ENCODE results near the gene EIF2B4.
A peak's percentile ranks its signal among the peaks of the same experiment; 100 is the strongest.

Gene EIF2B4

GRCh38 chr2:27370026-27370815, at the start of gene EIF2B4, which contains the start of gene SNX17:
Gene EIF2B4, minus strand, starts transcription at chr2:27370338. Its CDS starts 24 bp downstream, at chr2:27370314.
Gene SNX17, plus strand, starts transcription at chr2:27370616. Its CDS starts 128 bp downstream, at chr2:27370744.
- DNase-seq, result peak; percentile 97

DNA sequence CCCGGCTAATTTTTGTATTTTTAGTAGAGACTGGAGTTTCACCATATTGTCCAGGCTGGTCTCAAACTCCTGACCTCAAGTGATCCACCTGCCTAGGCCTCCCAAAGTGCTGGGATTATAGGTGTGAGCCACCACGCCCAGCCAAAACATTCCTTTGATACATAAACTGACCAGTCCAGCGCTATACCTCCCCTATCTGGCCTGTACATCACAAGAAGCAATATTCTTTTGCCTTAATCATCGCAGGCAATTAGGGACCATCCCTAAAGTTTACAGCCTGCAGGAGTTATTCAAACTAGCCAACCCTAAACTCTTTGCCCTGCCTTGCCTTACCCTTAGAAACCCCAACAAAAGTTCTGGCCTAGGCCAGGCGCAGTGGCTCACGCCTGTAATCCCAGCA, 46.0 kb upstream of the EIF2B4 start:
- DNase-seq, result no peak

- no peak for DNase-seq
Measured at GRCh38 chr2:27412419-27413152, 42.4 kb upstream of the EIF2B4 start.

GRCh38 chr2:27409321-27410073, 39.4 kb upstream of the EIF2B4 start, which contains the start of gene PPM1G:
Gene PPM1G, minus strand, starts transcription at chr2:27409591. Its CDS starts 169 bp downstream, at chr2:27409422.
- peak; percentile 79 for DNase-seq

GRCh38 chr2:27408601-27409320, 38.6 kb upstream of the EIF2B4 start:
- no peak for DNase-seq

DNA sequence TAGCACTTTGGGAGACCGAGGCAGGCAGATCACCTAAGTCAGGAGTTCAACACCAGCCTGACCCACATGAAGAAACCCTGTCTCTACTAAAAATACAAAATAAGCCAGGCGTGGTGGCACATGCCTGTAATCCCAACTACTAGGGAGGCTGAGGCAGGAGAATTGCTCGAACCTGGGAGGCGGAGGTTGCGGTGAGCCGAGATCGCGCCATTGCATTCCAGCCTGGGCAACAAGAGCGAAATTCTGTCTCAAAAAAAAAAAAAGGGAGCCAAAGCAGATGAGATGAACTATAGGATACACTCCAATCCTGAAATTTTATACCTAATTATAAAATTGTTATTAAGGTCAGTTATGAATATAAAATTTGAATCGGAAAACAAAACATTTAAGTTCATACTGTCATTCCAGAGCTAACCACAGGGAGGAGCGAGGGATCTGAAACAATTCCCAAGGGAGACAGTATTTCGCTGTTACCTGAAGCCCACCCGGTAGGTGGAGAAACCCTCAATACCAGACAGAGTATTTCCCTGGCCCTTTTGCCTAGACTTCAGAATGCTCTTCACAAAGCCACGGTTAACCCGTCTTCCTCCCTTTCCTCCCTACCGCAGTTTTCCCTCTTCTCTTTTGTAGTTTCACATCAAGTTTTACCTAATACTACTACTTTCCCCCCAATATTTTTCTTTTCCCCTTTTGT, 37.8 kb upstream of the EIF2B4 start:
- DNase-seq, result peak; percentile 28

DNA sequence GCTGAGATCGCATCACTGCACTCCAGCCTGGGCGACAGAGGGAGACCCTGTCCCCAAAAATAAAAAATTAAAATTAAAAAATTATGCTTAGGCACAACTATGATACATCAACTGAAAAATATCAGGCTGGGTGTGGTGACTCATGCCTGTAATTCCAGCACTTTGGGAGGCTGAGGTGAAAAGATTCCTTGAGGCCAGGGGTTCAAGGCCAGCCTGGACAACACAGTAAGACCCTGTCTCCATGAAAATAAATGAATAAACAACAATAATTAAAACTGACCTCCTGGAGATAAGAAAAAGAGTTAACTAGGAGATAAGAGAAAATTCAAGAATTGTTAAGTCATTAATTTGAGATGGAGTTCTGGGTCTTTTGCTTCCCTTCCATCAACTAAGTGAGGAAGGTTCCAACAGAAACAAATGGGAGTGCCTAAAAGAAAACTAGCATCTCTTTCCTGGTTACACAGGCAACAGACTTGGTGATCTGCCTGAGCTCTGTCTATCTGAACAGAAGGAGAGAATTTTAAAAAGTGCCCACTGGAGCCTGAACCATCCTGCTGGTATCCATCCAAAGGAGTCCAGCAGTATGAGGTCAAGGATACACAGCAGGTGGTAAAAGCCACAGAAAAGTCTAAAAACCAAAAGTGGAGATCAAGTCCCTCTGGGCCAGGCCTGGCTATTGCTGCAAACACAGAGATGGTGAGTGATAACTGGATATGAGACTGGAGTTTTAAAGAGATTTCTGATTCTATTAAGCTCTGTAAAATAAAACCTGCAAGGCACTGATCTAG, 30.4 kb upstream of the EIF2B4 start:
- no peak for DNase-seq

- DNase-seq, result no peak
Measured at GRCh38 chr2:27398962-27399361, 28.8 kb upstream of the EIF2B4 start.

DNA sequence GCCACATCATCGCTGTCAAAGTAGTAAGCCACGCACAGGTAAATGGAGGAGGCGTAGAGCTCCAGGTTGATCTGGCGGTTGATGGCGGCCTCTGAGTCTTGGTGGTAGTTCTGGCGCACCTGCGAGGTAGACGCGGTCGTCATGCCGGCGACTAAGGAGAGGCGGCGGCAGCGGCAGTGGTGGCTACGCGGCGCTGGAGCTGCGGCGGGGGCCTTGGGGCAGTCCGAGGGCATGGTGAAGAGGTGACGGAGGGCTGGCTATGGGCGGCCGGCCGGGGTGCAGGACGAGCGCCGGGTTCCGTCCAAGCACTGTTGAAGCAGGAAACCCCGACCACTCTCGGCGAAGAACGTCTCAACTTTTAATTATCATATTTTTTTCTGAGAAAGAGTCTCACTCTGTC, 23.1 kb upstream of the EIF2B4 start:
- no peak for DNase-seq

GRCh38 chr2:27390822-27391679, 20.9 kb upstream of the EIF2B4 start:
- DNase-seq, result no peak

DNA sequence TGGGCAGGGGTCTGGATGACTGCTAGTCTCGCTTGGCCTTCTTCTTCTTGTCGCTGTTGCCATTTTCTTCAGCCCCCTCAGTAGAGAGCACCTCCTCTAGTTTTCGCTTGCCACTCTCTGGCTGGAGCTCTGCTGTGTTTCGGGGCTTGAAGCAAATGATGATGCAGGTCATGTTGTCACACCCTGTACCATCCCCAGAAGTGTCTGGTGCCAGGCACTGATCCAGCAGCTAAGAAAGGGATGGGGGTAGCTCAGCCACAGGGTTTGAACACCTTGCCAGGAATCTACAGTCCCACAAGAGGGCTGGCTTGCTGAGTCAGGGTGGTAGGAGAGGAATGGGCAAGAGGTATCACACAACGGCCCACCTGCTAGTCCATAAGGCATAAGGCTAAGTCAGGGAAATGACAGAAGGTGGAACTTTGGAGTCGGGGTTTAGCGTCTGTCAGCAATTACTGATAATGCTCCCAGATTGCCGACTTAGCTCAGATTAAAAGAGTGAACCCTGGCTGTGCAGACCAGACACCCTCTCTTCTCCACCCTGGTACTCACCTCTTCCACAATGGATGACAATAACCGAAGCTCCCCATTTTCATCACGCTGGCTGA, 11.5 kb upstream of the EIF2B4 start:
- no peak for DNase-seq

- peak; percentile 94 for DNase-seq
Measured at GRCh38 chr2:27380626-27381545, 10.7 kb upstream of the EIF2B4 start, which contains the start of gene ZNF513. Gene ZNF513, minus strand, starts transcription at chr2:27380734. Its CDS starts 208 bp downstream, at chr2:27380526.

DNA sequence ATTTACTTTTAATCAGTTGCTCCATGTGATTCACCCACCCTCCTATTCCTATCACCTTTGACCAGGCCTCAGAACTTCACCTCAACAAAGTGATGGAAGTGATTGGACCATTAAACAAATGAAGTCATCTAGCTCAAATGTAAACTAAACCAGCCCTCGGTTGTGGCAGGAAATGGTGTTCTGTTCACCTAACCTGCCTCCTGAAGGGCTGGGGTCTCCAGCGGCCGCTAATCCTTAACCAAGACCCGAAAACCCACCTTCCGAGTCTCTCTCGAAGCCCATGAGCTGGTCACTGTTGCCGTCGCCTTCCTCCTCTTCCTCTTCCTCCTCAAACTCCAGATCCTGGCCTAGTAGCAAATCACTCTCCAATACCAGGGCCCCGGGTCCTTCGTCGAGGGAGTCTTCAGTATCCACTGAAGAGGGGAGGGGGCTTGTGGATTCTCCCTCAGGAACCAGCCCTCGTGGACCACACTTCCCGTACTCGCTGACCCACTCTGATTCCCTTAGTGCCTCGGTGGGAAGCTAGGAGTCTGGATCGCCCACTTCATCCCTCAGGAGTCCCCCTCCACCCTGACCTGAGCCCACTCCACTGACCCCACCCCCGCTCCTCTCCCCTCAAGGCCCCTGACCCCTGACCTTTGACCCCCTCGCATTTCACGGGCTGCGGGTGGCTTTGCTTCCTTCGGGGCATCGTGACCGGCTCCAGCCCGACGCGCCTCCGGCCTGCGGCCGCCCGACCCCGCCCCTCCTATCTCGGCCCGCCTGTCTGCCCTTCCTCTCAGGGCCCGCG, 9.9 kb upstream of the EIF2B4 start:
- peak; percentile 13 for DNase-seq

GRCh38 chr2:27379383-27379835, 9.3 kb upstream of the EIF2B4 start:
- DNase-seq, result no peak

DNA sequence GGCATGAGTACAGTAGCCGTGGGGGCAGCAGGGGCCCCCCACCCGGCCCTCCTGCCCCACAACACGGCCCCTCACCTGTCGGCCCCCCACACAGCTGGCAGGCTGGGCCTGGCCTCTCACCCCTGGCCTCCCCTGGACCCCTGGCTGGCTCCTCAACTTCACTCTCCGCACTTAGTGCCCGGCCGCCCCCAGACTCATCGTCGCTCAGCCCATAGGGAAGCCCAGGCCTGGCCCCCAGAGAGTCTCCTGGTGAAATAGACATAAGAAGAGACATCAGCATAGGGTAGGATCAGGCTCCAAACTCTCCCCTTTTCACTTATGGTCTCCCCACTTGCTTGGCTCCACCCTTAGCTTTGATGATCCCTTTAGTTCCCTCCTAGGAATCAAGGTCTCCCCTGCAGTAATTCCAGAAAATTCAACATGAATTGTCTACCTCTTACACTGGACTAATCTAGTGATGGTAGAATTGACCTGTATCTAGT, 8.7 kb upstream of the EIF2B4 start:
- no peak for DNase-seq

- no peak for DNase-seq
Measured at GRCh38 chr2:27378096-27378808, 8.1 kb upstream of the EIF2B4 start.

All from DMS79 (cell line).